Heart left ventricle (tissue), 13 donors: ENCODE data around the gene NUTF2.

Experiments used
- POLR2A ChIP-seq, 2 donors: fragments of 450-650 bp; IDR thresholded peaks; one replicate each; pipeline ENCODE4 v1.6.1; 2017; ENCODE audit warnings: antibody characterized with exemption in 2 of 2, mild to moderate bottlenecking in 2 of 2, moderate library complexity in 2 of 2
- TF ChIP-seq, protein P1 (sequence below), 12 donors: fragments of 200-600 bp; sonication (generic) in 4 of 12; IDR thresholded peaks; one replicate each; pipeline versions ENCODE4 v1.5.0 to v1.8.0; 2018 to 2022; ENCODE audit warnings: antibody characterized with exemption in 12 of 12, mild to moderate bottlenecking in 5 of 12
- donor health status: ischemic (EF 13 %, LVEDD 7.1; RV severe dilation, severe dysfunction).
- donor health status: DM: no; HTN: yes; CAD: no.
- donor health status: DM: no; HTN: no; CAD: no.
- donor health status: ischemic (EF 25% LVEDD 6.9; RV normal size, moderate dysfunction).
- donor health status: ischemic (EF 25% LVEDD 5.7; RV mildly dilated, moderate dysfunction).
- donor health status: ischemic (EF 35%, LVEDD 5.7; RV mildly dilated, moderate dysfunction).
- donor health status: nonischemic (EF 11% LVEDD 7.7; RV severe dilation, severe dysfunction).
- donor health status: DM: yes; HTN: yes; CAD: no.
- donor health status: PGD.
- donor health status: ischemic (EF 29% LVEDD 5.4; RV normal size, mild dysfunction).
- donor health status: nonischemic (EF 23%, LVEDD 6.1; RV moderate dilation, normal function).

DNA sequence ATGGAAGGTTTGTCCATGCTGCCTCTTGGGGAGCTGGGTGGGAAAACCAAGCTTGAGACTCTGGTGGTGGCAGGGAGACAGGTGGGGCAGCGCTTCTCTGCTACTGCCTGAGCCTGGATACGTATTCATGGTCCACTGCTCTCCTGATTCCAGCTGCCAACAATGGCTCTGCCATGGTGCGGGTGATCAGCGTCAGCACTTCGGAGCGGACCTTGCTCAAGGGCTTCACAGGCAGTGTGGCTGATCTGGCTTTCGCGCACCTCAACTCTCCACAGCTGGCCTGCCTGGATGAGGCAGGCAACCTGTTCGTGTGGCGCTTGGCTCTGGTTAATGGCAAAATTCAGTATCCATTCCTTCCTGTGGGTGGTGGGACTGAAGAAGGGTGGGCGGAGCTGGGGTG lies 30.3 kb downstream of the NUTF2 start:
- TF ChIP-seq POLR2A (IDR thresholded peaks at IDR 0.05), result no peak
- TF ChIP-seq, protein P1, sequence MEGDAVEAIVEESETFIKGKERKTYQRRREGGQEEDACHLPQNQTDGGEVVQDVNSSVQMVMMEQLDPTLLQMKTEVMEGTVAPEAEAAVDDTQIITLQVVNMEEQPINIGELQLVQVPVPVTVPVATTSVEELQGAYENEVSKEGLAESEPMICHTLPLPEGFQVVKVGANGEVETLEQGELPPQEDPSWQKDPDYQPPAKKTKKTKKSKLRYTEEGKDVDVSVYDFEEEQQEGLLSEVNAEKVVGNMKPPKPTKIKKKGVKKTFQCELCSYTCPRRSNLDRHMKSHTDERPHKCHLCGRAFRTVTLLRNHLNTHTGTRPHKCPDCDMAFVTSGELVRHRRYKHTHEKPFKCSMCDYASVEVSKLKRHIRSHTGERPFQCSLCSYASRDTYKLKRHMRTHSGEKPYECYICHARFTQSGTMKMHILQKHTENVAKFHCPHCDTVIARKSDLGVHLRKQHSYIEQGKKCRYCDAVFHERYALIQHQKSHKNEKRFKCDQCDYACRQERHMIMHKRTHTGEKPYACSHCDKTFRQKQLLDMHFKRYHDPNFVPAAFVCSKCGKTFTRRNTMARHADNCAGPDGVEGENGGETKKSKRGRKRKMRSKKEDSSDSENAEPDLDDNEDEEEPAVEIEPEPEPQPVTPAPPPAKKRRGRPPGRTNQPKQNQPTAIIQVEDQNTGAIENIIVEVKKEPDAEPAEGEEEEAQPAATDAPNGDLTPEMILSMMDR (IDR thresholded peaks at IDR 0.05), result no peak
